NAMALWA (cell line): ENCODE data around the gene JADE2.
"Not testable (repeated sequence)": the region's sequence is repeated elsewhere in the genome, so short reads cannot be mapped to it uniquely, and the experiment has no call there.

ENCODE experiments used
- DNase-seq: peaks from one replicate; pipeline ENCODE4 v3.0.0-alpha.2; 2015; ENCODE audit warnings: low spot score

JADE2 gene

DNA sequence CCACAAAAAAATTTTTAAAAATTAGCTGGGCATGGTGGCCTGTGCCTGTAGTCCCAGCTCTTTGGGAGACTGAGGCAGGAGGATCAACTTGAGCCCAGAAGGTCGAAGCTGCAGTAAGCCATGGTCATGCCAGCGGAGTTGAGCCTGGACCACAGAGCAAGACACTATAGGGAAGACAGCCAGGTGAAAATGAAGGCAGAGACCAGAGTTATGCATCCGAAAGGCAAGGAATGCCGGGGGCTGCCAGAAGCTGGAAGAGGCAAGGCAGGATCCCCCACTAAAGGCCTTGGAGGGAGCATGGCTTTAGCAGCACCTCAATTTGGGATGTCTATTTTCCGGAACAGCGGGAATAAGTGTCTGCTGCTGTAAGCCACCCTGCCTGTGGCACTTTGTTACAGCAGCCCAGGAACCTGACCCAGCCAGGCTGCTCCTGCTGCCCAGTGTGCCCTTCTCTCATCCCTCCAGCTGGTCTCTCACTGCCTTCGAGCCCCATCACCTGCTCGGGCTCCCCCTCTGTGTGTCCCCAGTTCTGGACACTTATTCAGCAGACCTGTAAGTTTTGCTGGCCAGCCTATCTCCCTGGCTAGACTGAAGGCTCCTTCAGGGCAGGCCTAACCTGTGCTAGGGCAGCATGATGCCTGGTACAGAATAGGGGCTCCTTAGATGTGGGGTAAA lies 16.8 kb upstream of the JADE2 start:
- DNase-seq, result no peak

DNA sequence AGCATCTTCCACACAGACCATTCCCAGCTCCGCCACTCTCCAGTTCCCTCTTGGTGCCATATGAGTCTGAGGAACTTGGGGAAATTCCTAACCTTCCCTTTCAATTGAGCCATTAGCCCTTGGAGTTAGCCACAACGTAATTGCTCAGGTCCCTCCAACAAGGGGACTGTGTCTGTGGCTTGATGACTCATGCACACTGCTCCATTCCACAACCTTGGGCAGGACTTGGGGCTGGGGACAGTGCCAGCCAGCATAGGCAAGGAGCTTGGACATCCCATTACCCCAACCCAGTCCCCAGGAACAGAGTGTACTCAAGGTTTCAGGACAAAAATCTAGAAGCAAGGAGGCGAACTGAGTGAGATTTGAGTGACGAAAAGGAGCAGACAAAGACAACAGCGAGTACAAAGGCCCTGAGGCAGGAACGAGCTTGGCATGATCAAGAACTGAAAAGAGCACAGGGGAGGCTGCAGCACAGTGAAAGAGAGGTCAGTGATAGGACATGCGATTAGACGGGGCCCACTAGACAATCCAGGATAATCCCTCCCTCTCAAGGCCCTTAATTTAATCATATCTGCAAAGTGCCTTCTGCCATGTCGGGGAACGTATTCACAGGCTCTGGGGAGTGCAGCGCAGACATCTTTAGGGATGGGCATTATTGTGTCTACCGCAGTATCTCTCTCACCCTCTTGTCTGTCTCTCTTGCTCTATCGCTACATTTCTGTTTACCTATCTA lies 16.0 kb upstream of the JADE2 start:
- no peak for DNase-seq

GRCh38 chr5:134510970-134511795 lies 14.3 kb upstream of the JADE2 start:
- no peak for DNase-seq

DNA sequence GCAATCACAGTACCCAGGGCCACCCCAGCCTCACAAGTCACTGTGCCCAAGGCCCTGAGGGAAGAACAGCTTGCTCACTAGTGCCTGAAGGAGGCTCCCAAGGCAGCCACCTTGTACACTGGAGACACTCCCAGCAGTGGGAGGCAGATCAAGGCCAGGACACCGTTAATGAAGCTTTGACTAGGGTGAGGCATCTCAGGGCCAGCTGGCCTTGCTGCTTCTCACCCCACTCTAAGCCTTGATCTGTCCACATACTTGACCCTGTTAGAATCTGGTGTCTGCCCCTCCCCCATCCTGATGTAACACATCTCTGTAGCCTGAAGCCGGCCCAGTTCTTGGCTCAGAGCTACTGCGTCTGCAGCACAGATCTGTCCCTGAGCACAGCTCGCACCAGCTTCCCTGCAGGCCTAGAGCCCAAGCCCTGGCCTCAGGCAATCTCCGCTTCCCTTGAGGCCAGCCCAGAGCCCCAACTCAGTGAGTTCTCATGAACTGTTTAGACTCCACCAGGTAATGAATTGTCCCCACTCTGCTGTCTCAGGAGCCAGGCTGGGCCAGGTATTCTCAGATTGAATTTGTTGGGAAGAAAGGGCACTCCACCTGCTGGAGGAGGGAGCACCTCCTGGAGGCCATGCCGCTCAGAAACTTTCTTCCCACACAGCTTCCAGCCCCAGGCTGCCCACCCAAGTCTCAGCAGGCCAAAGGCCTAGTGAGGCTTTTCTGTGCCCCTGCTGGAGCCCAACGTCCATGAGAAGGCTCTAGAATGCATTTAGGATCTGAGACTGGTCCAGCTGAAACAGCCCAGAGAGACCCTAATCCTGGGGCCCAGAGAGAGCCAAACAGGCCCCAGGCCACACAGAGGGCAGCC lies 13.4 kb upstream of the JADE2 start:
- DNase-seq, result no peak

DNA sequence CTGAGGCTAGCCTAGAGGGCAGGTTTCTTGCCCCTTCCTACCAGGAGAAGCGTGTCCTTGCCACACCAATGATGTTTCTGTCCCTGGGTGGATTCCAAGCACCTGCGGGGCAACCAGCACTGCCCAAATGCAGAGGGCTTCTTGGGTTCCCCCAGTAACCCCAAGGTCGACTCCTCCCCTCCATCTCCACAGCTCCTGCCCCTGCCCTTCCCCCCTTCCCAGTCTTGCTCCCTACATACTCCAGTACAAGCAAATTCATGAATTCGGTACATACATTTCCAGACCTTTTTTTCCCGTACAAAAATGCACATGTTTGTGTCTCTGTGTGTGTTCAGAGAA lies 12.8 kb upstream of the JADE2 start:
- DNase-seq, result no peak

DNA sequence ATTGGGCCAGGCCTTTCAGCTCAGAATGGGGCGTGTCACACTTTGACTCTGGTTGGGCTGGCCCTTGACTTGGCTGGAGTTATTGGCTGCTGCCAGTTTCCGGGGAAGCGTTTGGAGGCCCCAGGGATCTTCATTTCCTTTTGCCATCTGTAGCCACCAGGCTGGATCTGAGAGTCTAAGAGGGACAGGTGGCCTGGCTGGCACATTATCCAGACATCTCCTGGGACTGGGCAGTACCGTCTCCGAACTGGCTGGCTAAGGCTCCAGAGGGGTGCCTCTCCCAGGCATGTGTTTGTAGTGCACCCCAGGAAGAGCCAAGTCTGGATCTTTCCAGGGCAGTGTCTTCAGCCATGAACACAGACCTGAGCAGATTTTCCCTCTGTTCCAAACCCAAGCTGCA lies 9.7 kb upstream of the JADE2 start:
- DNase-seq, result no peak

GRCh38 chr5:134516984-134517383 lies 8.5 kb upstream of the JADE2 start:
- not testable (repeated sequence) for DNase-seq

DNA sequence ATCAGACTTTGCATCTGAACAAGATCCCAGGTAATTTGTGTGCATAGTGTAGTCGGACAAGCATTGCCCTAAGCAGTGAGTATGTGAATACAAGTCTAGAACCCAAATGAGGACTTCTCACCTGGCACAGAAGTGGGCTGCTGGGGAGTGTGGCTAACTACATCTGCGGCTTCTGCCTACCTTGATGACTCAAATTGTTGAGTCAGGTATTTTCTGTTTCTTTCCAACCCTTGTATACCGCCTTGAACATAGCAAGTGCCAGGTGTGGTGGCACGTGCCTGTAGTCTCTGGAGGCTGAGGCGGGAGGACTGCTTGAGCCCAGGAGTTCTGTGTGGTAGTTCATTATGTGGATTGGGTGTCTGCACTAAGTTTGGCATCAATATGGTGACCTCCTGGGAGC lies 7.9 kb upstream of the JADE2 start:
- DNase-seq, result no peak

DNA sequence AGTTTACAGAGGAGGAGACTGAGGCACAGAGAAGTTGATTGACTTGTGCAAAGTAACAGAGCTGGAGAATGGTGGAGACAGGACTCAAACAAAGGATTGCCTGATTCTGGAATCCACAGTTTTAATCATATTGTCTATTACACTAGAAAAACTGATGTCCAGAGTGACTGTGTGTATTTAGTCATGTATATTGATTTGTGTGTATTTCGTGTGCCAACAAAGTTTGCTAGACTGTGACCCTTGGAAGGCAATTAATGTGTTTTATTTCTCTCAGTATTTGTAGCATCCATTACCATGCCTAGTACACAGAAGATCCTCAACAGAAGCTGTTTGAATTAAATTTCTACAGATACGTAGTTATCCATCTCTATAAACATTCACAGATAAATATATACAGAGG lies 5.5 kb upstream of the JADE2 start:
- no peak for DNase-seq

DNA sequence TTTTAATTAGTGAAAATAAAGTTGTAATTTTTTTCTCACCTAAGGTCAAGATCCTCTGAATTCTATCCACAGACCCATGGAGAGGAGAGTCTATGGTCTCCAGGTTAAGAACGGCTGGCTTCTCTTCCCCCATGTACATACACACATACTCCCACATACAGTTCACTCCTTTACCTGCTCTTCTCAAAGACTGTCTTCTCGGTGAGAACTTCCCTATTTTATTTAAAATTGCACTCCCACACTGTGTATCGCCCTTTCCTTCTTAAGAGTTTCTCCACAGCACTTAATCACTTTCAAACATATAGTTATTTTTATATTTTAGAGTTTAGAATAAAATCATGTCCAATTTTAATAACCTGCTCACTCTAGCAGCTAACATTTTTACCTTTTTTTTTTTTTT lies 3.6 kb upstream of the JADE2 start:
- DNase-seq, result no peak

DNA sequence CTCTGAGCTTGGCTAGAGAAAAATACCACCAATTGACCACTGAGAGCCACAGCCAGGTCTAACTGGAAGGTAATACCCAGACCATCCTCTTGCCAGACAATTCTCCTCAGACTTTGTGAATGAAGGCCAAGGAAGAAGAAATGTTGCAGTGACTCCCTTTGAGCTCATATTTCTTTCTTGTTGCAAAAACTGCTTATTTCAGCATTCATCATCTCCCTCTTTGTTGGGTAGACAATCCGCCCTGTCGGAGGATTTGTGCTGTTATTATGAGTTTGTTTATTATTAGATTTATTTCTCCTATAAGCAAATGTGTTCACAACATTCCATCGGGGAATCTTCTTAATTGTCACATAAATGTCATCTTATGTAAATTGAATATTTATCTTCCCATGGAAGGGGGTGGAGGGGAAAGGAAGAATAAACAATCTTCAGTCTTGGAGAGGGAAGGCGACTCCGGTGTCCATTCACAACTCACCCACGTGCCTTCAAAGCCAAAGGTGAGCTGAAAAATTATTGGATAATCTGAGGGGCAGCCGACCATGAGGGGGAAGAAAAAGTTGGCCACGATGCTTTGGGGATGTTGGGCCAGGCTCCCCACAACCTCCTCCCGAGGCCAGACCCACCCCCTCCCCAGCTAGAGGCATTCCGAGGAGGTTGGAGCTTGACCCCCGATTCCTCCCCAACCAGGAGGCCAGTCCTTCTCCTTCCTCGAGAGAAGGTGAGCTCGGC lies 1.8 kb upstream of the JADE2 start:
- no peak for DNase-seq

- peak; percentile 67 for DNase-seq
Measured at GRCh38 chr5:134524272-134524825, 1.1 kb upstream of the JADE2 start.

GRCh38 chr5:134525683-134526482 lies 413 bp downstream of the JADE2 start:
- peak; percentile 84 for DNase-seq

- peak; percentile 83 for DNase-seq
Measured at GRCh38 chr5:134526483-134527155, 1.1 kb downstream of the JADE2 start.

DNA sequence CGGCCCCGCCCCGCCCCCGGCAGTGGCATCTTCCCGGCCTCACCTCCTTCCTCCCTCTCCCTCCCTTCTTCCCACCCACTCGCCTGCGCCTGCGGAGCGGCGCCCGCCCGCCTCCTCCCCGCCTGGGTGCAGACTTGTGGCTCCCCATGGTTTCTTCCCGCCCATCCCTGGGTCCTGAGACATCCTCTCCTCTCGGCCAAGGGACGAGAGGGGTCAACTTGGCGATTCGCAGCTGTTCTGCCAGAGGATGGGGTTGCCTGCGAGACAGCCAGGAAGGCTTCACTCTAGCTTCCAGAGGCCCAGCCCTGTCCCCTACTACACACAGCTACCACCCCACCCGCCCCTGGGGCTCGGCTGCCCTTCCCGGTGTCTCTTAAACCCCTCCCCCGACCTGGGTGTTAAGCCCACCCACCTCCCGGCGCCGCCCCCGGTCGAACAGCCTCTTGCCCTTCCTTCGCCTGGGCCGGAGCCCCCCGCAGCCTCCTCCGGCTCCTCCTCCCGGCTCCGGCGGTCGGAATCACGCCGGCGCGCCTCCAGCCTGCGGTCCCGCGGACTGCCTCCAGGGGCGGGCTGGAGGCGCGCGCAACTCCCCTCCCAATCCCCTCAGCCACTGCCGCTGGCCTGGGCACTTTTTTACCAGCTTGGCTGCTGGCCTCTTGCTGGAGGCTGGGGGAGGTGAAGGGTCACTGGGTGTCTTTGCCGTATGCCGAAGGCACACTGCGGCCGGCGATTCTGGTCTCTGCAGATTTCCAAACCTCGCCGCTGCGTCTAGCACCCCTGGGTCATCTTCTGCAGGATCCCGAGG lies 1.9 kb downstream of the JADE2 start:
- peak; percentile 90 for DNase-seq

DNA sequence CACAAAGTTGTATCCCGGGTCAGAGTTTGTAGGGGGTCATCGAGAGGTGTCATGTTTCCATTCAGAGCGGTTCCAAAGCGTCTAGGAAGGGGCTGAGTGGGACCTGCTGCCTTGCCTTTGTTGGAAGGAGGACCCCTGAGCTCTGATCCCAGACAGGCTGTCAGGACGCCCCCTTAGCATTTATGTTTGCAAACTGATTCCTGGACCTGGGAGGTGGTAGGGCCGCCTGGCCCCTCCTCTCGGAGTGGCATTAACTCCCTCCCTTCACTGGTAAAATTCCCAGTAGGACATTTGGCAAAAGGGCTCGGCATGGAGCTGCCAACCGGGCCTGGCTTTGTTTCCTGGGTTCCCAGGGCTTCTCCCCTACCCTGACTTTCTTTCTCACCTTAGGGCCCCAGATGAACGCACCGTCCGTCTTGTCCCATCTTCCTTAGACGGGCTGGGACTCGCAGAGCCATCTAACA lies 2.5 kb downstream of the JADE2 start:
- no peak for DNase-seq

- DNase-seq, result no peak
Measured at GRCh38 chr5:134528556-134528955, 3.1 kb downstream of the JADE2 start.

DNA sequence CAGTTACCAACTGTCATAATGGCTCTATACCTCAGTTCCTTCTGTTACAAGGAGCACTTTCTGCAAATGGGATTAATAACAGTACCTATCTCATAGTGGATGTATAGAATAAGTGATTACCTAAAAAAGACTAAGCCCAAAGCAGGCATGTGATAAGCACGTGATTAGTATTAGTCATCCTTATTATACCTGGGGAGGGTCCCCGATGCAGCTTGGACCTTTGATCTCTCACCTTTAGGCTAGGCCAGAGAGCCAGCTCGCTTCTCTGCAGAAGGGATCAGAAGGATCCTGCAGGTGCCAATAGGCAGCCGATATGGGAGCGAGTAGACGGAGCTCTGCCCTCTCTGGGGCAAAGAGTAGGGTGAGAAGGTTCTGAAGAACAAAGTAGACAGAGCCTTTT lies 4.0 kb downstream of the JADE2 start:
- DNase-seq, result no peak
